MM.1S (cell line): ENCODE measurements around the gene NUBP2.

ENCODE experiments used
- DNase-seq: peaks from one replicate; pipeline ENCODE4 v3.0.0-alpha.2; 2015
- H2AFZ ChIP-seq: fragments of 300-600 bp; sonication (generic); 2 replicates; pipeline ENCODE4 v1.6.0; 2016; ENCODE audit warnings: antibody characterized with exemption, low read length
- H3F3A ChIP-seq: fragments of 300-600 bp; sonication (generic); 2 replicates; pipeline ENCODE4 v1.6.1; 2016; ENCODE audit warnings: mild to moderate bottlenecking, antibody characterized with exemption, low read length, moderate library complexity, mixed read lengths; ENCODE audit not compliant: insufficient read depth
- H3K27ac ChIP-seq: fragments of 300-600 bp; sonication (generic); 2 replicates; pipeline ENCODE4 v1.5.1; 2016; ENCODE audit warnings: mild to moderate bottlenecking, low read length
- H3K27me3 ChIP-seq: fragments of 300-600 bp; sonication (generic); replicated peaks from 2 replicates; pipeline ENCODE4 v1.6.0; 2016; ENCODE audit warnings: low read length; ENCODE audit not compliant: insufficient read depth
- H3K36me3 ChIP-seq: fragments of 300-600 bp; sonication (generic); replicated peaks from 2 replicates; pipeline ENCODE4 v1.6.1; 2016; ENCODE audit warnings: mild to moderate bottlenecking, low read length, mixed read lengths; ENCODE audit not compliant: insufficient read depth
- H3K4me1 ChIP-seq: fragments of 300-600 bp; sonication (generic); 2 replicates; pipeline ENCODE4 v1.6.1; 2016; ENCODE audit warnings: low read length, mixed read lengths
- H3K4me2 ChIP-seq: fragments of 300-600 bp; sonication (generic); 2 replicates; pipeline ENCODE4 v1.6.0; 2016; ENCODE audit warnings: low read depth, low read length
- H3K4me3 ChIP-seq: fragments of 300-600 bp; sonication (generic); 2 replicates; pipeline ENCODE4 v1.5.1; 2016; ENCODE audit warnings: low read length, mixed read lengths
- H3K79me2 ChIP-seq: fragments of 300-600 bp; sonication (generic); 2 replicates; pipeline ENCODE4 v1.6.1; 2016; ENCODE audit warnings: mixed run types, low read length, mixed read lengths
- H3K9ac ChIP-seq: fragments of 300-600 bp; sonication (generic); 2 replicates; pipeline ENCODE4 v1.6.1; 2016; ENCODE audit warnings: low read length, mixed read lengths
- H3K9me2 ChIP-seq: fragments of 300-600 bp; sonication (generic); replicated peaks from 2 replicates; pipeline ENCODE4 v1.6.1; 2016; ENCODE audit warnings: mild to moderate bottlenecking, low read length, mixed read lengths; ENCODE audit not compliant: insufficient read depth
- H3K9me3 ChIP-seq: fragments of 300-600 bp; sonication (generic); replicated peaks from 2 replicates; pipeline ENCODE4 v1.6.1; 2016; ENCODE audit warnings: mild to moderate bottlenecking, low read length, mixed read lengths; ENCODE audit not compliant: insufficient read depth
- H4K20me1 ChIP-seq: fragments of 300-600 bp; sonication (generic); 2 replicates; pipeline ENCODE4 v1.6.1; 2016; ENCODE audit warnings: mild to moderate bottlenecking, low read length, moderate library complexity, mixed read lengths; ENCODE audit not compliant: insufficient read depth
- EZH2 ChIP-seq: fragments of 300-600 bp; sonication (generic); optimal IDR thresholded peaks from 2 replicates; pipeline ENCODE3; 2017; ENCODE audit warnings: low read depth, mild to moderate bottlenecking, antibody characterized with exemption, low read length, mixed read lengths
- EZH2phosphoT487 ChIP-seq: fragments of 300-600 bp; sonication (generic); IDR thresholded peaks from 2 replicates; pipeline ENCODE4 v1.6.1; 2018; ENCODE audit warnings: antibody characterized with exemption, low read length
- TF ChIP-seq, protein P1 (sequence below): fragments of 300-600 bp; sonication (generic); IDR thresholded peaks from 2 replicates; pipeline ENCODE4 v1.5.1; 2016; ENCODE audit warnings: antibody characterized with exemption, low read length, mixed read lengths

Gene NUBP2

GRCh38 chr16:1754204-1754603 is 28.6 kb upstream of the NUBP2 start:
- Histone ChIP-seq H3F3A (no peaks in the 10 kb centered on the region), H3K9ac (no peak overlapping the region), H3K4me2 (no peak overlapping the region), H3K4me3 (no peak overlapping the region), H4K20me1 (no peaks in the 10 kb centered on the region), H3K9me3 (no peaks in the 10 kb centered on the region), H2AFZ (no peak overlapping the region), H3K9me2 (no peaks in the 10 kb centered on the region), H3K4me1 (no peaks in the 10 kb centered on the region), H3K27me3 (no peaks in the 10 kb centered on the region), H3K36me3 (no peaks in the 10 kb centered on the region), H3K27ac (no peak overlapping the region), H3K79me2 (no peaks in the 10 kb centered on the region)
- DNase-seq, result no peak
- TF ChIP-seq EZH2phosphoT487 (no peak), EZH2 (no peak)
- TF ChIP-seq, protein P1, sequence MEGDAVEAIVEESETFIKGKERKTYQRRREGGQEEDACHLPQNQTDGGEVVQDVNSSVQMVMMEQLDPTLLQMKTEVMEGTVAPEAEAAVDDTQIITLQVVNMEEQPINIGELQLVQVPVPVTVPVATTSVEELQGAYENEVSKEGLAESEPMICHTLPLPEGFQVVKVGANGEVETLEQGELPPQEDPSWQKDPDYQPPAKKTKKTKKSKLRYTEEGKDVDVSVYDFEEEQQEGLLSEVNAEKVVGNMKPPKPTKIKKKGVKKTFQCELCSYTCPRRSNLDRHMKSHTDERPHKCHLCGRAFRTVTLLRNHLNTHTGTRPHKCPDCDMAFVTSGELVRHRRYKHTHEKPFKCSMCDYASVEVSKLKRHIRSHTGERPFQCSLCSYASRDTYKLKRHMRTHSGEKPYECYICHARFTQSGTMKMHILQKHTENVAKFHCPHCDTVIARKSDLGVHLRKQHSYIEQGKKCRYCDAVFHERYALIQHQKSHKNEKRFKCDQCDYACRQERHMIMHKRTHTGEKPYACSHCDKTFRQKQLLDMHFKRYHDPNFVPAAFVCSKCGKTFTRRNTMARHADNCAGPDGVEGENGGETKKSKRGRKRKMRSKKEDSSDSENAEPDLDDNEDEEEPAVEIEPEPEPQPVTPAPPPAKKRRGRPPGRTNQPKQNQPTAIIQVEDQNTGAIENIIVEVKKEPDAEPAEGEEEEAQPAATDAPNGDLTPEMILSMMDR, result no peak

DNA sequence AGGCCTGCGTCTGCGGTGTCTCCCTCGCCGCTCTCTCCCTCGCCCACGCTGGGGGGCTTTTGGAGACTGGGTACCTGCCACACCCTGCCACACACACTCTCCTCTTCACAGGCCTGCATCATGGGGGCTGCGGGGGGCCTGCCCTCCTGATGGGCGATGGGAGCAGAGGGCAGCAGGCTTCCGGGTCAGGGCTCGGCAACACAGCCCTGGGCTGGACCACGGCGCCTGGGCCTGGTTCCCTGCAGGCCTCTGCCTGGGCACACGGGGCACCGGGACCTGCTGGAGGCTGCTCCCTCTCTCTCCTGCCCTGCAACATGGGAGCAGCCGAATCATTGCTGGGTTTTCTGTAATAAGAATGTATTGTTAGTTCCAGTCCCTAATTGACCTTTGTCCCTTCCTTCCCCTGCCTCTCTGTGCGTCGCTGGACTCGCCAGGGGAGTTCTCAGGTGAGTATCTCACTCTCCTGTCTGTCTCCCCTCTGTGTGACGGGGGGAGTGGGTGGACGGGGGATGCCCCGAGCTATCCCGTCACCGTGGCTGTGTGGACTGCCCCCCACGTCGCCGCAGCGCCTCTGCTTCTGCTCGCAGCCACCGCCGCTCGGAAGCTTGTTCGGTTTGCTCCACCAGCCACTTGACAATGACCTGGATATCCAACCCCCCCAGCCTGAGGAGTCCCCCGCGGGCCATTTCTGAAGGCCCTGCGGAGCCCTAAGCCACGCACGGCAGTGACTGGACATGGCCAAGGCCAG is 24.9 kb upstream of the NUBP2 start:
- no peak overlapping the region for H3K27ac ChIP-seq

DNA sequence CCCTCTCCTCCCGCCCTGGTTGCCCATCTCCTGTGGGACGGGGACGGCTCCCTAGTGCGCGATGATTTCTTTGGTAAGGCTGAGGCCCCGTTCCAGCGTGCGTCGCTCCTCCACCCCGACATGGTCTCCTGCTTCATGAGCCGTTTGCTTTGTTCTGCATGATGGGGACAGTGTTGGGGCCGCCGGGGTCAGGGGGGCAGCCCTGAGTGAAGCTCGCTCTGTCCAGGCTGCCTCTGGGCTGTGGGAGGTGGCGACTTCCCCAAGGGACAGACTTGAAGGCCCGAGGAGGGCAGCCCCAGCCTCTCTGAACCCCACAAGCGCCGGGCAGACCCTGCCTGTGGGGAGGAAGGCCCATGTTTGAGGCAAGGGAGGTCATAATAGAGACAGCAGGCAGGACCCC is 23.8 kb upstream of the NUBP2 start:
- no peak overlapping the region for H3K4me2 ChIP-seq
- H3K4me3 ChIP-seq, result no peak overlapping the region
- H3K9me2 ChIP-seq, result no peaks in the 10 kb centered on the region
- no peaks in the 10 kb centered on the region for H4K20me1 ChIP-seq
- H2AFZ ChIP-seq, result no peak overlapping the region
- no peak for TF ChIP-seq EZH2
- TF ChIP-seq EZH2phosphoT487, result no peak
- TF ChIP-seq, protein P1, result no peak
- no peak for DNase-seq
- H3K4me1 ChIP-seq, result no peaks in the 10 kb centered on the region
- H3K9ac ChIP-seq, result no peak overlapping the region
- H3K27me3 ChIP-seq, result no peaks in the 10 kb centered on the region
- H3K27ac ChIP-seq, result no peak overlapping the region
- no peaks in the 10 kb centered on the region for H3F3A ChIP-seq
- no peaks in the 10 kb centered on the region for H3K36me3 ChIP-seq
- no peaks in the 10 kb centered on the region for H3K79me2 ChIP-seq
- no peaks in the 10 kb centered on the region for H3K9me3 ChIP-seq

More for the DNA sequence above, 24.9 kb upstream of the NUBP2 start:
- Histone ChIP-seq H4K20me1 (no peaks in the 10 kb centered on the region), H3K4me2 (no peak overlapping the region), H3K36me3 (no peaks in the 10 kb centered on the region), H3K9ac (no peak overlapping the region), H3K9me2 (no peaks in the 10 kb centered on the region), H2AFZ (no peak overlapping the region), H3K27me3 (no peaks in the 10 kb centered on the region), H3F3A (no peaks in the 10 kb centered on the region), H3K9me3 (no peaks in the 10 kb centered on the region), H3K79me2 (no peaks in the 10 kb centered on the region), H3K4me3 (no peak overlapping the region), H3K4me1 (no peaks in the 10 kb centered on the region)
- DNase-seq, result no peak
- TF ChIP-seq EZH2 (no peak), EZH2phosphoT487 (no peak)
- TF ChIP-seq, protein P1, result no peak
